ENCODE data around the gene MALL. TPM values are rescaled to one million over a fixed set of nuclear protein-coding genes. Genes with fewer than 3 reads are reported as not detected.

The MALL gene
- total RNA-seq, 2 experiments from 2014 or later: not detected

- DNase-seq (no peak), ATAC-seq (ENCODE audit: poor library complexity) (no peak)
- H3K9me3 ChIP-seq (ENCODE audit: control insufficient read depth in 1 of 2, insufficient read depth in 1 of 2, low read length in 2 of 2): no peaks in the 10 kb centered on the region
- H3K9me3 Mint-ChIP-seq: no peaks in the 10 kb centered on the region
- H3K27me3 Mint-ChIP-seq: no peaks in the 10 kb centered on the region
- no peak overlapping the region for H3K27ac ChIP-seq (ENCODE audit: low read depth in 1 of 2, low read length in 2 of 2)
- ChIA-PET POLR2A (no interaction called here), CTCF (no interaction called here)
- intact Hi-C loops (cut with DNase I, micrococcal nuclease): no loop called here
- no peak overlapping the region for H3K4me3 Mint-ChIP-seq
- no peak for TF ChIP-seq CTCF (IDR thresholded peaks at IDR 0.05)
- H3K27ac Mint-ChIP-seq: no peak overlapping the region
- H3K4me1 Mint-ChIP-seq (ENCODE audit: low read depth): no peaks in the 10 kb centered on the region
- no peaks in the 10 kb centered on the region for H3K36me3 ChIP-seq (ENCODE audit: insufficient read depth, low read length)
- no peak overlapping the region for H3K4me3 ChIP-seq (ENCODE audit: low read length)
- H3K27me3 ChIP-seq (ENCODE audit: control insufficient read depth in 1 of 2, insufficient read depth in 2 of 2, low read length in 2 of 2): no peaks in the 10 kb centered on the region
- H3K36me3 Mint-ChIP-seq (ENCODE audit: low read depth): no peaks in the 10 kb centered on the region
- H3K4me1 ChIP-seq (ENCODE audit: insufficient read depth, low read length): no peaks in the 10 kb centered on the region
Measured at GRCh38 chr2:110140401-110140800, 24.8 kb upstream of the MALL start.

GRCh38 chr2:110134025-110134424, 18.4 kb upstream of the MALL start:
- no peaks in the 10 kb centered on the region for H3K36me3 ChIP-seq (ENCODE audit: insufficient read depth, low read length)
- H3K4me3 ChIP-seq (ENCODE audit: low read length): no peak overlapping the region
- Mint-ChIP-seq H3K27ac (no peak overlapping the region), H3K9me3 (peaks cover 13% of the 10 kb centered on the region), H3K4me3 (no peak overlapping the region), H3K27me3 (no peaks in the 10 kb centered on the region), H3K36me3 (ENCODE audit: low read depth) (peaks cover 5% of the 10 kb centered on the region), H3K4me1 (ENCODE audit: low read depth) (no peaks in the 10 kb centered on the region)
- peaks cover 6 to 17% of the 10 kb centered on the region in 2 experiments for H3K9me3 ChIP-seq (ENCODE audit: control insufficient read depth in 1 of 2, insufficient read depth in 1 of 2, low read length in 2 of 2)
- no peak for TF ChIP-seq CTCF (IDR thresholded peaks at IDR 0.05)
- CTCF ChIA-PET: no interaction called here
- H3K4me1 ChIP-seq (ENCODE audit: insufficient read depth, low read length): no peaks in the 10 kb centered on the region
- ATAC-seq (ENCODE audit: poor library complexity) (no peak), DNase-seq (no peak)
- intact Hi-C loops (cut with DNase I, micrococcal nuclease): no loop called here
- no peak overlapping the region for H3K27ac ChIP-seq (ENCODE audit: low read depth in 1 of 2, low read length in 2 of 2)
- H3K27me3 ChIP-seq (ENCODE audit: control insufficient read depth in 1 of 2, insufficient read depth in 2 of 2, low read length in 2 of 2): no peaks in the 10 kb centered on the region
- POLR2A ChIA-PET: no interaction called here

- no peak for ATAC-seq (ENCODE audit: poor library complexity)
- POLR2A ChIA-PET: no interaction called here
- intact Hi-C loops (cut with DNase I, micrococcal nuclease): no loop called here
Measured at GRCh38 chr2:110131166-110131565, 15.5 kb upstream of the MALL start.

More at GRCh38 chr2:110131166-110131565, 15.5 kb upstream of the MALL start:
- H3K4me1 Mint-ChIP-seq (ENCODE audit: low read depth): no peaks in the 10 kb centered on the region
- H3K27ac ChIP-seq (ENCODE audit: low read depth in 1 of 2, low read length in 2 of 2): no peak overlapping the region
- peaks cover 6 to 17% of the 10 kb centered on the region in 2 experiments for H3K9me3 ChIP-seq (ENCODE audit: control insufficient read depth in 1 of 2, insufficient read depth in 1 of 2, low read length in 2 of 2)
- no peaks in the 10 kb centered on the region for H3K4me1 ChIP-seq (ENCODE audit: insufficient read depth, low read length)
- no peak overlapping the region for H3K4me3 Mint-ChIP-seq
- no peak for DNase-seq
- H3K27me3 ChIP-seq (ENCODE audit: control insufficient read depth in 1 of 2, insufficient read depth in 2 of 2, low read length in 2 of 2): no peaks in the 10 kb centered on the region
- no peak for TF ChIP-seq CTCF (IDR thresholded peaks at IDR 0.05)
- CTCF ChIA-PET: no interaction called here
- H3K36me3 Mint-ChIP-seq (ENCODE audit: low read depth): peaks cover 5% of the 10 kb centered on the region
- no peak overlapping the region for H3K4me3 ChIP-seq (ENCODE audit: low read length)
- no peaks in the 10 kb centered on the region for H3K27me3 Mint-ChIP-seq
- H3K9me3 Mint-ChIP-seq: peaks cover 13% of the 10 kb centered on the region
- no peaks in the 10 kb centered on the region for H3K36me3 ChIP-seq (ENCODE audit: insufficient read depth, low read length)
- H3K27ac Mint-ChIP-seq: no peak overlapping the region
